ENCODE measurements around the gene CCNF.
"Not testable (repeated sequence)": the region's sequence is repeated elsewhere in the genome, so short reads cannot be mapped to it uniquely, and the experiment has no call there.

Gene CCNF, protein sequence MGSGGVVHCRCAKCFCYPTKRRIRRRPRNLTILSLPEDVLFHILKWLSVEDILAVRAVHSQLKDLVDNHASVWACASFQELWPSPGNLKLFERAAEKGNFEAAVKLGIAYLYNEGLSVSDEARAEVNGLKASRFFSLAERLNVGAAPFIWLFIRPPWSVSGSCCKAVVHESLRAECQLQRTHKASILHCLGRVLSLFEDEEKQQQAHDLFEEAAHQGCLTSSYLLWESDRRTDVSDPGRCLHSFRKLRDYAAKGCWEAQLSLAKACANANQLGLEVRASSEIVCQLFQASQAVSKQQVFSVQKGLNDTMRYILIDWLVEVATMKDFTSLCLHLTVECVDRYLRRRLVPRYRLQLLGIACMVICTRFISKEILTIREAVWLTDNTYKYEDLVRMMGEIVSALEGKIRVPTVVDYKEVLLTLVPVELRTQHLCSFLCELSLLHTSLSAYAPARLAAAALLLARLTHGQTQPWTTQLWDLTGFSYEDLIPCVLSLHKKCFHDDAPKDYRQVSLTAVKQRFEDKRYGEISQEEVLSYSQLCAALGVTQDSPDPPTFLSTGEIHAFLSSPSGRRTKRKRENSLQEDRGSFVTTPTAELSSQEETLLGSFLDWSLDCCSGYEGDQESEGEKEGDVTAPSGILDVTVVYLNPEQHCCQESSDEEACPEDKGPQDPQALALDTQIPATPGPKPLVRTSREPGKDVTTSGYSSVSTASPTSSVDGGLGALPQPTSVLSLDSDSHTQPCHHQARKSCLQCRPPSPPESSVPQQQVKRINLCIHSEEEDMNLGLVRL

DNA sequence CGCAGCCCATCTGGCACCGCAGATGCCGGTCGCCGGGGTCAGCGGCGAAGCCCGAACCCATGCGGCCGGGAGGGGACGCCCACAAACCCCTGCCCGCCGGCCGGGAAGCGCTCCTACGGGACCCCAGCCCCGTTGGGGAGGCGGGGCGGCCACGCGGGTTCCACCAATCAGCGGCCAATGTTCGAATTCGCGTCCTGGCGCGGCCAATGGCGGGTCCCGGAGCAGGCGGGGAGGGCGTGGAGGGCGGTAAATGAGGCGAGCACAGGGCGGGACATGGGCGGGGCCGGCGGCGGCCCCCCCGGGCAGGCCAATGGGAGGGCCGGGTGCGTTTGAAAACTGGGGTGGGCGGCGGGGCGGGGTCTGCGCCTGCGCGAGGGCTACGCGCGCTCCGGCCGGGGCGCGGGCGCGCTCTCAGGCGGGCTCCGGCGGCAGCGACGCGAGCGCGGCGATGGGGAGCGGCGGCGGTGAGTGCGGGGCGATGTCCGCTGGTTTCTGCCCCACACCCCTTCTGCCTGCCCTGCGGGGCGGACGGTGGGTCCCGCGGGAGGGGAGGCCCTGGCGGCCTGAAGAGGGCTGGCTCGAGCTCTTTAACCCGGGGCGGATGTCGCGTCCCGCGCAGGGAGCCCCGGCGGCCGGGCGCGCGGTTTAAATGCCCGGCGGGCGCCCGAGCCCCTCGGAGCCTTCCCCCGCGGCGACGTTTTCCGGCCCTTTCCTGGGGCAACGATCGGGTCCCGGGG lies at the start of gene CCNF:
TSS of gene CCNF (plus strand) at position 414 of the 737 bp plus-strand sequence. CDS start at position 449, 35 bp downstream.
- peak; percentile 100 for DNase-seq (ENCODE audit: low spot score)

DNA sequence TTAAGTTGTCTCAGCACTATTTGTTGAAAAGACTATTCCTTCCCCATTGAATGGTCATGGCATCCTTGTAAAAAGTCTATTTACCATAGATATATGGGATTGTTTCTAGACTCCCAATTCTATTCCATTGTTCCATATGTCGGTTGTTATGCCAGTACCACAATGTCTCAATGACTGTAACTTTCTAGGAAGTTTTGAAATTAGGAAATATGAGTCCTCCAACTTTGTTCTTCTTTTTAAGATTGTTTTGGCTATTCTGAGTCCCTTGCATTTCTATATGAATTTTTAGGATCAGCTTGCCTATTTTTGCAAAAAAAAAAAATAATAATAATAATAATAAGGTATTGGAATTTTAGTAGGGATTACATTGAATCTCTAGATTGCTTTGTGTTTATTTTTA lies 45.7 kb upstream of the CCNF start:
- DNase-seq (ENCODE audit: low spot score): no peak

DNA sequence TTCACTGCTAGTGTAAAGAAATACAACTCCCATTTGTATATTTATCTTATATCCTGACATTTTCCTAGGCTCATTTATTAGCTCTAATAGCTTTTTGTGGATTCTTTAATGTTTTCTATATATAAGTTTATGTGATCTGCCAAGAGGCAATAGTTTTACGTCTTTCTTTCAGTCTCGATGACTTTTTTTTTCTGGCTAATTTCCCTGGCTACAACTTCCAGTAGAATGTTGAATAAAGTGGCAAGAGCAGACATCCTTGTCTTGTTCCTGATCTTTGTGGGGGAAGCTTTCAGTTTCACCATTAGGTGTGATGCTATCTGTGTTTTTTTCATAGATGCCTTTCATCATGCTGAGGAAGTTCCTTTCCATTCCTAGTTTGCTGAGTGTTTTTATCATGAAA lies 44.8 kb upstream of the CCNF start:
- DNase-seq (ENCODE audit: low spot score): no peak

DNA sequence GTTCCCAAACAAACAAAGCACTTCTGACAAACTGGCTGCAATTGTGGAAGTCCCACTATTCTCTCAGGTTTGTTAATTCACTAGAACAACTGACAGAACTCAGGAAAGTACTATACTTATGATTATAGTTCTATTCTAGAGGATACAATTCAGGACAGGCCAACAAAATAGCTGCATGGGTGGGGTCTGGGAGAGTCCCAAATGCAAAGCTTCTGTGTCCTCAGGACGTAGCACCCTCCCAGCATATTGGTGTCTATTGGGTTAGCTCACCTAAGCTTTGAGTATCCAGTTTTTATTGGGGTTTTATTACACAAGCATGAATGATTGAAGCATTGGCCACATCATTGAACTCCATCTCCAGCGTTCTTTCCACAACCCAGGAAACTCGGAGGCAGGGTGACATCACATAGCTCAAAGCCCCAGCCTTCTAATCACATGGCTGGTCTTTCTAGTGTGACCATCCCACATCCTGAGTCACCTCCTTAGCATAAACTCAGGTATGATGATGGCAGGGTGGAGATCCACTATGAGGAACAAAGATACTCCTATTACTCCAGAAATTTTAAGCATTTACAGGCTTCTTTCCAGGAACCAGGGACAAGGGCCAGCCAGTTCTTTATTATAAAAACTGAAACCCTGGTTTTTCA lies 43.9 kb upstream of the CCNF start:
- no peak for DNase-seq (ENCODE audit: low spot score)

DNA sequence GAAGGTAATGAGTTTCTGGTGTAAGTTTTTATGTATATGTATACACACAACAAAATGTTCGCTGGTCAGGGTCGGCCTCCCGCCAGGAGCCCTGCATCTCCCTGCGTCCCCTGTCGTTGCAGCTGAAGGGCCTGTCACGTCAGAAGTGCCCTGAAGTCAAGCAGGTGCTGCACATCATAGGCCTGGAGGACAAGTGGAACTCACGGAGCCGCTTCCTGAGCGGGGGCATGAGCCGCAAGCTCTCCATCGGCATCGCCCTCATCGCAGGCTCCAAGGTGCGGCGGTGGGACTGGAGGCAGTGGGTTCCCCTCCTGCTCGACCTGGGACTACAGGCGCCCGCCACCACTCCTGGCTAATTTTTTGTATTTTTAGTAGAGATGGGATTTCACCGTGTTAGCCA lies 43.3 kb upstream of the CCNF start:
- not testable (repeated sequence) for DNase-seq (ENCODE audit: low spot score)

DNA sequence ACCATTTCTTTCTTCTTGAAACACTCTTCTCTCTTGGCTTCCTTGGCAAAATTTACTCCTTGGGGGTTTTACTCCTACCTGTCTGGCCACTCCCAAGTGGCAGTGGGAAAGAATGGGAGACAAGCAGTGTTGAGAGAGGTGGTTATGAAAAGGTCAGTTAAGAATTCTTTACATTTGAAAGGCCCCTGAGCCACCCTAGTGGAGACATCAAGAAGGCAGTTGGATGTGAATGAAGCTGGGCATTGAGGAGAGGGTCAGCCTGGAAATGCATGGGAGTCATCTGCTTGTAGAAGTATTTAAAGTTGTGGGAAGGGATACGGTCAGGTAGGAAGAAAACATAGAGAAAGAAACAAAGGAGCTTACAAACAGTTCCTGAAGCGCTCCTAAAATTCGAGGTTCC lies 42.3 kb upstream of the CCNF start:
- DNase-seq (ENCODE audit: low spot score): no peak

DNA sequence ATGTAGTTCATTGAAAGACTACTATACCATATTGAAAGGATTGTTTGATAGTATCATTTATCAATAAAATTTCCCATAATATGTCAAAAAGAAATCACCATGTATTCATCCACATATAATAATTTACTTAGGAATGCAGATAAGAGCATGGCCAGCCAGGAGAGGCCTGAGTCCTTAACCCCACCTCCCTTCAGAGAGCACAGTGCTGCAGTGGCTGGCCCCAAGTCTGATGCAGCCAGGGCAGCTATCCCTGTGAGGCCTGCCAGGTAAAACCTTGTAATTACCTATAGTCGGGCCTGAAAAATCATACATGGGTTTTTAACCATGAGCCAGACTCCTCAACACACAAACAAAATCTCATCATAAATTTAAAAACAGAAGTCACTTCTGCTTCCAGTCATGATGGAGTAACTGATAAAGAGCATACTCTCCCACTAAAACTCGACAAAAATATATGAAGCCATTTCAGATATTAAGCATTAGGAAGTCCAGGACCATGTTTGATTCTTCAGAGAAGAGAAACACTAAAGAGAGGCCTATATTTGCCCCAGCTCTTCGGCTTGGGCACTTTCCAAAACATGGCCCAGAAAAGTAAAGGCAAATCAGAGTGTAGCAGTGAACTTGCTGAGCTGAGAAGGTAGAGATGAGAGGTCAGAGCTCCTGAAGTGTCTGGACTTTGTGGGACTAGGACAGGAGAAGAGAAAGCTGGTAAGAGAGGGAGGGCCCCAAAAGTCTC lies 40.9 kb upstream of the CCNF start:
- DNase-seq (ENCODE audit: low spot score): no peak

DNA sequence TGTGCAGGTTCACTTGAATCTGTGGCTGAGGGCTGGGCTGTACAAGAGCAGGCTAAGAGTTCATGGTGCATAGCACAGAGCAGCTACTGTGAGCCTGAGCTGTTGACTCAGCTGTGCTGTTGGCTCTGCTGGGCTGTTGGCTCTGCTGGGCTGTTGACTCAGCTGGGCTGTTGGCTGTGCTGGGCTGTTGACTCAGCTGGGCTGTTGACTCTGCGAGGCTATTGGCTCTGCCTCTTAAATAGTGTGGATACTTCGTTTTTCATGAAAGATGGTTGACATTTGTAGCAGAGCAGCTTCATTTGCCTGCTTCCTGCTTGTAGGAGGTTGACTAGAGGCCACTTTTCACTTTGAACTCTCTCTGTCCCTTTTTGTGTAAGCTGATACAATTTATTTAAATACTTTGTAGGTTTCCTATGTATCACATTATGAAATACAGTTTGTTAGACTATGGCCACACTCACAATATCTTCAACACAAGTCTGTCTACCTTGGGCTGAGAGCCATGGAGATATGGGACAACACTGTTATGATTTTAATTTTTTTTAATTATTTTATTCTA lies 40.3 kb upstream of the CCNF start:
- DNase-seq (ENCODE audit: low spot score): no peak

DNA sequence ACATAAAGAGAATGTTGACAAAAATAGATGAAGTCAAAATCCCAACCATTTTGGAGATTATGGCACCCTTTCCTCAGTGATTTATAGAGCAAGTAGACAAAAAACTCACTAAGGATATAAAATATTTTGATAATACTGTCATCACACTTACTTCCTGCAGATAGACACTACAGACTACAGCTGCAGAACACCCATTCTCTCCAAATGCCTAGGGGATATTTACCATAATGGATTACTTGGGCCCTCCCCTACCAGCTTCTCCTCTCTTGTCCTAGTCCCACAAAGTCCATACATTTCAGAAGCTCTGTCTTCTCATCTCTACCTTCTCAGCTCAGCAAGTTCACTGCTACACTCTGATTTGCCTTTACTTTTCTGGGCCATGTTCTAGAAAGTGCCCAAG lies 37.2 kb upstream of the CCNF start:
- no peak for DNase-seq (ENCODE audit: low spot score)

DNA sequence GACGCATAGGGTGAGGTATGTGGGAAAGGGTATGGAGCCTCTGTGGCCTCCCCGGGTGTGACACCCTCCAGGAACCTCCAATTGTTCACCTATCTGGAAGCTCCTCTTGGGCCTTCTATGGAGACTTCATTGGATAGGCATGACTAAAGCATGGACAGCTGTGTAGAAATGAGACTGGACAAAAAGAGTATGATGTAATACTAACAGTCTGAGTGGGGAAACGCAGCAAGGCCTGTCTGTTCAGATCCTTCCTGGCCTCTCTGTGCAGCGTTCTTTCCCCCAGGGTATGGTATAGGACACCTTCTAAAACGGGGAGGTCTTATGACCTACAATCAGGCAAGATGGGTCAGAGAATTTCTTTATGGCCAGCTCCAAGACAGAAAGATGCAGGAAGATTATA lies 30.7 kb upstream of the CCNF start:
- DNase-seq (ENCODE audit: low spot score): no peak

DNA sequence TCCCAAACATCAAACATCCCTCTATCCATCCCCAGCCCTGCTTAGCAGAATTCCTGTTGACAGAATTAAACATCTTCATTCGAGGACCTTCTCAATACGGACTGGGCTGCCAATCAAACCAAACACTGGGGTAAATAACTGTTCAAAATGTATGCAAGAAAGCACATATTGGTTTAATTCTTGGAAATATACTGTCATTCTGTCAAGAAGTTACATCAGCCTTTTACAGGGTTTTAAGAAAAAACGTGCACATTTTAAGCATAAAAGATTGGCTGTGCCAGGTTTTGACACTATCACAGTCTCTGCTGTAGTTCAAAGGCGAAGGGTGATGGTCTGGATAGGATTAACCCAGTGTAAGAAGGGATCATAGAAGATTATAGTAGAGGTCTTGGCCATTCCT lies 25.1 kb upstream of the CCNF start:
- no peak for DNase-seq (ENCODE audit: low spot score)

DNA sequence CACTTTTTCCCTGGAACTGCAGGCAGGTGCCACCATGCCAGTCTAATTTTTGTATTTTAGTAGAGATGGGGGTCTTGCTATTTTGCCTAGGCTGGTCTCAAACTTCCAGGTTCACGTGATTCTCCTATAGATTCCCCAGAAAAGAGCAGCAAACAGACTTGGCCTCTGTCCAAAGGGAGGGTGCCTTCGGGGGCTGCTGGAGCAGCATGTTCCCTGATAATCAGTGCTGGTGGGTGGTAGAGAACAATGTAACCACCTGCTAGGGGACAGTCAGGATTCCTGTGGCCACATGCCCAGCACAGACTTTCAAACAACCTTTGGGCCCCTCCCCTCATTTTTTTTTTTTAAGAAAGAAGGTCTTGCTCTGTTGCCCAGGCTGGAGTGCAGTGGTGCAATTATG lies 14.2 kb upstream of the CCNF start:
- no peak for DNase-seq (ENCODE audit: low spot score)

DNA sequence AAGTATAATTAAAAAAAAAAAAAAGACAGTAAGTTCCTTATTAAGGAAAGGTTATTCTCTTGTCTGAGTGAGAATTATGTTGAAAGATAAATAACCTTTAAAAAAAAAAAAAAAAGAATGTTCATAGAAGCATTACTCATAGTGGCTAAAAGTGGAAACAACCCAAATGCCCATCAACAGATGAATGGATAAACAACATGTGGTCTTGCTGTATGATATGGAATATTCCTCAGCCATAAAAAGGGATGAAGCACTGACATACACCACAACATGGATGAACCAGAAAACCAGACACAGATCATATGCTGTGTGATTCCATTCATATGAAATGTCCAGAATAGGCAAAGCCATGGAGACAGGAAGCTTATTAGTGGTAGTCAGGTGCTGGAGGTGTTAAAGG lies 9.2 kb upstream of the CCNF start:
- no peak for DNase-seq (ENCODE audit: low spot score)

DNA sequence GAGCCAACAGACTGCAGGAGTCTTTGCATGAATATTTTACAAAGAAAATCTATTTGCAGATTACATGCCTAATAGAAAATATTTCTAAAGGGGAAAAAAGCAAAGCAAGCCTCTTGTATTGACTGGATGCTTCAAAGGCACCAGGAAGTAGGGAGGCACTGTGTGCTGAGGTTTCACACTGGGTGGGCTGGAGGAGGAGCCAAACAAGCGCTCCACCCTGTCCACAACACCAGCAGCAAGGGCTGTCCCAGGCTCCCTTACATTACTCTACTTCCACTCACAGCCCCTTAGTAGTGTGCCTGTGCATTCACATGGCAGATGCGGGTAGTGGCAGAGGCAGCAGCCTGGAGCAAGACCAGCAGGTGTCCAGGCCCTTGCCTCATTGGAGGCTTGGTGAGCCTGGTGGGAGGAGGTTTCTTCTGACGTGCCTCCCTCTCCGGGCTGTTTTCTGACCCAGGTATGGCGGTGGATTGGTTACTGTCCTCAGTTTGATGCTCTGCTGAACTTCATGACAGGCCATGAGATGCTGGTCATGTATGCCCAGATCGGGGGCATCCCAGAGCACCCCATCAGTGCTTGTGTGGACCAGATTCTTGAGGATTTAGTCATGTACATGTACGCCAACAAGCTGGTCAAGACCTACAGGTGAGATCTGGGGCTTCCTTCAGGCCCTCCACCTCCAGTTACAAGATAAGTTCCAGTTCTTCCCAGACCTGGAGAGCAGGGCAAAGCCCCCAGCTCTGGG lies 7.0 kb upstream of the CCNF start:
- DNase-seq (ENCODE audit: low spot score): no peak

DNA sequence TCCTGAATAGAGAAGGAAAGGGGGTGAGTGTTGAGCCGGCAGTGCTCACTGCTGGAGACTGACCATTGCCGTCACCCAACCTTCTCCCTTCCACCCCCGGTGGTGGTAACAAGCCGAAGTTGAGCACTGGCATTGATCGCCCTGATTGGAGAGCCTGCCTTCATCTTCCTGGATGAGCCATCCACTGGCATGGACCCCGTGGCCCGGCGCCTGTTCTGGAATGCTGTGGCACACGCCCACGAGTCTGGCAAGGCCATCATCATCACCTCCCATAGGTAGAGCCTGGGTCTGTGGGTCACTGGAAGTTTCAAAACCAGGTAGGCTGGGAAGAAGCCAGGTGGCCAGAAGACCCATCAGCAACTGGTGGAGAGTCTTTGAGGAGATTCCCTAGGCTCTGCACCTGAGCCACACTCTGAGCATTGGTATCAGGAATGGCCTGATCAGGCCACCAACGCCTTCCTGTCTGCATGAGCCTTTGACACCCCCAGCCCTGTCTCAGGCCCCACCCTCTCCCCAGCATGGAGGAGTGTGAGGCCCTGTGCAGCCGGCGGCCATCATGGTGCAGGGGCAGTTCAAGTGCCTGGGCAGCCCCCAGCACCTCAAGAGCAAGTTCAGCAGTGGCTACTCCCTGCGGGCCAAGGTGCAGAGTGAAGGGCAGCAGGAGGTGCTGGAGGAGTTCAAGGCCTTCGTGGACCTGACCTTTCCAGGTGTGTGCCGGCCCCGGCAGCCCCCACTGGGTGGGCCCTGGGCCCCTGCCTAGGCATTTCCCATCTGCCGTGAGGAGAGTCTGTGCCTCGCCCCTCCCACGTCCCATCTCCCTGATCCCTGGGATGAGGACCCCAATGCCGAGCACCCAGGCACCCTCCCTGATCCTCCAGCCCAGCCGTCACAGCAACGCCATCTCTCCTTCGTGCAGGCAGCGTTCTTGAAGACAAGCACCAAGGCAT lies 4.9 kb upstream of the CCNF start:
- DNase-seq (ENCODE audit: low spot score): peak; percentile 5

DNA sequence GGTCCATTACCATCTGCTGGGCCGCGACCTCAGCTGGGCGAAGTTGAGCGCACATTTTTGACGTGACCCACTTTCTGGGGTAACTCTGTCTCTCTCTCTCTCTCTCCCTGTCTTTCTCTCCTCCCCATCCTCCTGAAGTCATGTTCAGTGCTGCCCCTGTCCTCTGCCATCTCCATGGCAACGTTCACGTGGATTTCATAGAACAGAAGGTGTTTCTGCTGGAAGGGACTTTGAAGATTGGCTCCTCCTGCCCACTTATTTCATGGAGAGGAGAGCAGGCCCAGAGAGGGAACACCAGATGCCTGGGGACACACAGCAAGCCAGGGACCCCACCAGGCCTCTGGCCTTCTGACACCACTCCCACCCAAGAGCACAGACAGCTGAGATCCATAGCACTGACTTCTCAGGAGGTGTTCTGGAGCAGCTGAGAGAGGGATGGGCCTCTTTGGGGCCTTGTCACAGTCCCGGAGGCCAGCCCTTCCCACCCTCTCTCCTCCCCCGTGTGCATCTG lies 4.2 kb upstream of the CCNF start:
- no peak for DNase-seq (ENCODE audit: low spot score)

DNA sequence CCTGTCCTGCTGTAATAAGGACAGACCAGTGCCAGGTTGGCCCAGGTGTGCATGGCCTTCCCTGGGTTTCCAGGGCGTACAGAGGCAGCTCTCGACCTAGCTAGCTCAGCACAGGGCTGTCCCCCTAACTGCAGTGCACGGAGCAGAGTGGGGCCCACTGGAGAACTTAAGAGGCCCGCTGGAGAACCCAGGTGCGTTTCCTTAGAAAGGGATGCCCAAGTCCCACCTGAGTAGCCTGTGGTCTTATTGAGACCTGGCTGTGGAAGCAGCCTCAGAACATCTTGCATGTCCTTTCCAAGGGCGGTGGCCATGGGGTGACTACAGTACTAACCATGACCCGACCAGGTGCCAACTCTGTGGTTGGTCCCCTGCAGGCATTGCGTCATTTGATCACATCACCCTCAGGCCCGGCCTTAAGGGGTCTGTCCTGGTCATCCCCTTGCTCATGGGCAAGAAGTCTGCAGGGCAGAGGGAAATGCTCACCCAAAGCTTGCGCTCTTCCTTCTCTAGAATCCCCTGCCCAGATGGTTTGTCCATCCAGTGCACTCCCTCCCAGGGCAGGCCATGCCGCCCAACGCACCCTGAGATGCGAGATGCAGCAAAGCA lies 3.3 kb upstream of the CCNF start:
- DNase-seq (ENCODE audit: low spot score): peak; percentile 5

DNA sequence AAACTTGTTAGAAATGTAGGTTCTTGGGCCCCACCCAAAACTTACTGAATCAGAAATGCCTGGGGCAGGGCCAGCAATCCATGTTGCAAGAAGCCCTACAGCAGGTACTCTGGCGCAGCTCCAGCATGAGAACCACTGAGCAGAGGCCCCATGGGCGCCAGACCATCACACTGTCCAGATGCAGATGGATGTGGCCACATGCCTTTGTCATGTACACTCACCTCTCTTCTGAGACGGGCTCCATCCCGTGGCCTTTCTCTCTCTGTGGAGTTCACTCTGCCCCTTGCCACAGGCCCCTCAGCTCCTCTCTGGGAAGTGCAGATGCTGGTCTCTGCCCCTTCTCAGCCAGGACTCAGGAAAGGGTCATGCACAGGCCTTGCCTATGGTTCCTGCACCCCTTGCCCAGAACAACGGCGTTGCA lies 2.3 kb upstream of the CCNF start:
- DNase-seq (ENCODE audit: low spot score): no peak

DNA sequence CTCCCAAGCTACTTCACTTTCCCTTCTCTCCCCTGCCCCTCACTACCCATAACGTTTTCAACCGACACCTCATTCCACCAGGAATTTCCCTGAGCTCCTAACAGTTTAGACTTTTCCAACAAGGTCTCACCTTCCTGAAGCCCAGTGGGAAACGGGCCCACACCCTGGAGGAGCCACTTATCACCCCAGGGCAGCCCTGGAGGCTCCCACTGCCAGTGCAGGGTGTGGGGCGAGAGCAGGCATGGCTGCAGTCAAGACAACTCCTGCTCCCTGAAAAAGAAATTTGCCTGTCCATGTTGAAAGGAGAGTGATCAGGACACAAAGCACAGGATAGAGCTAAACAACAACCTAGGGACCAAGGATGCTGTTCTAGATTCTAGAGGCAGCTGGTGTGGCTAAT lies 1.7 kb upstream of the CCNF start:
- peak; percentile 8 for DNase-seq (ENCODE audit: low spot score)

All from D341Med (cell line).